Endodermal cell (in vitro differentiated cells): Measurements from ENCODE around the gene RASD1. TPM values are rescaled to one million over a fixed set of nuclear protein-coding genes. Genes with fewer than 3 reads are reported as not detected.
"Not testable (repeated sequence)": the region's sequence is repeated elsewhere in the genome, so short reads cannot be mapped to it uniquely, and the experiment has no call there.

Experiments
- DNase-seq: peaks from one replicate; pipeline ENCODE4 v3.0.0-alpha.2; 2017
- H3K27ac ChIP-seq: 2 replicates; pipeline ENCODE4 v1.5.1; 2013; ENCODE audit warnings: mild to moderate bottlenecking, low read depth, low read length, moderate library complexity
- H3K27me3 ChIP-seq: 2 replicates; pipeline ENCODE4 v1.6.1; 2013; ENCODE audit warnings: mild to moderate bottlenecking, low read length, moderate library complexity; ENCODE audit not compliant: insufficient read depth, control insufficient read depth, poor library complexity, severe bottlenecking
- H3K36me3 ChIP-seq: 2 replicates; pipeline ENCODE4 v1.7.0; 2013; ENCODE audit warnings: mild to moderate bottlenecking, low read length, moderate library complexity; ENCODE audit not compliant: control insufficient read depth, insufficient read depth
- H3K4me1 ChIP-seq: one replicate; pipeline ENCODE4 v1.7.0; 2013; ENCODE audit warnings: low read length; ENCODE audit not compliant: control insufficient read depth, insufficient read depth
- H3K4me3 ChIP-seq: 2 replicates; pipeline ENCODE4 v1.5.1; 2013; ENCODE audit warnings: mild to moderate bottlenecking, low read length, moderate library complexity
- H3K9ac ChIP-seq: 2 replicates; pipeline ENCODE4 v1.6.1; 2013; ENCODE audit warnings: mild to moderate bottlenecking, low read length, moderate library complexity; ENCODE audit not compliant: poor library complexity, severe bottlenecking; ENCODE audit errors: extremely low read depth
- H3K9me3 ChIP-seq: 2 replicates; pipeline ENCODE4 v1.6.1; 2013; ENCODE audit warnings: mild to moderate bottlenecking, low read length, moderate library complexity; ENCODE audit not compliant: control insufficient read depth
- H3K27ac Mint-ChIP-seq: 2 replicates; pipeline ENCODE4 v1.8.0; 2020; ENCODE audit warnings: mixed read lengths
- H3K27me3 Mint-ChIP-seq: 2 replicates; pipeline ENCODE4 v1.8.0; 2021; ENCODE audit warnings: mild to moderate bottlenecking, mixed read lengths; ENCODE audit not compliant: insufficient read depth
- H3K36me3 Mint-ChIP-seq: 2 replicates; pipeline ENCODE4 v1.8.0; 2020; ENCODE audit warnings: low read depth, mixed read lengths
- H3K4me1 Mint-ChIP-seq: 2 replicates; pipeline ENCODE4 v1.8.0; 2020; ENCODE audit warnings: mixed read lengths
- H3K4me3 Mint-ChIP-seq: 2 replicates; pipeline ENCODE4 v1.8.0; 2020; ENCODE audit warnings: mild to moderate bottlenecking, moderate library complexity, mixed read lengths
- H3K9me3 Mint-ChIP-seq: 2 replicates; pipeline ENCODE4 v1.8.0; 2020; ENCODE audit warnings: mild to moderate bottlenecking, mixed read lengths
- CTCF ChIP-seq: fragments of 200-600 bp; sonication (generic); conservative IDR thresholded peaks from 2 replicates; pipeline ENCODE4 v1.5.0; 2021; ENCODE audit warnings: antibody characterized with exemption, mild to moderate bottlenecking
- WGBS, 2 experiments: methylation state at CpG; one replicate each; pipeline versions ENCODE4 v1.1.5 to v1.1.7; 2013; ENCODE audit warnings: missing lambda C conversion rate in 2 of 2, mixed read lengths in 1 of 2; ENCODE audit not compliant: insufficient coverage in 1 of 2, insufficient read length in 1 of 2; 5-methylcytosine and 5-hydroxymethylcytosine counted together
- total RNA-seq, 2 donors: library from RNA; stranded (reverse); fragmentation: NEBNext Ultra II Directional in 1 of 2; extraction: Animal tissue kit (Norgen Biotek cat#: 25700) in 1 of 2; gene quantifications; 2 replicates in 1 of 2; 3 replicates in 1 of 2; pipeline ENCODE4 v1.2.1, GENCODE V29; 2021

RASD1 gene
- total RNA-seq, 2 donors from 2014 or later, result 1.9 to 2.5 TPM

- WGBS, 2 experiments, result 83 to 85% methylated on average over 3 to 5 of the region's 5 CpGs
- no peaks in the 10 kb centered on the region for H3K9me3 Mint-ChIP-seq
- Histone ChIP-seq H3K36me3 (no peaks in the 10 kb centered on the region), H3K27ac (no peak overlapping the region), H3K9me3 (no peaks in the 10 kb centered on the region), H3K27me3 (peaks cover 7% of the 10 kb centered on the region), H3K4me1 (no peaks in the 10 kb centered on the region), H3K4me3 (no peak overlapping the region), H3K9ac (no peak overlapping the region)
- no peaks in the 10 kb centered on the region for H3K36me3 Mint-ChIP-seq
- H3K4me3 Mint-ChIP-seq, result no peak overlapping the region
- peaks cover 23% of the 10 kb centered on the region for H3K27me3 Mint-ChIP-seq
- H3K27ac Mint-ChIP-seq, result no peak overlapping the region
- no peak for TF ChIP-seq CTCF
- DNase-seq, result no peak
- no peaks in the 10 kb centered on the region for H3K4me1 Mint-ChIP-seq
Observed at GRCh38 chr17:17467016-17467415, 29.2 kb downstream of the RASD1 start.

- Mint-ChIP-seq H3K9me3 (no peaks in the 10 kb centered on the region), H3K27me3 (peaks cover 23% of the 10 kb centered on the region)
Observed at GRCh38 chr17:17466511-17466910, 29.7 kb downstream of the RASD1 start.

GRCh38 chr17:17465878-17466277 is 30.3 kb downstream of the RASD1 start:
- H3K9me3 ChIP-seq, H3K4me1 ChIP-seq: not testable (repeated sequence)

More at GRCh38 chr17:17466511-17466910, 29.7 kb downstream of the RASD1 start:
- Histone ChIP-seq H3K4me1 (no peaks in the 10 kb centered on the region), H3K9ac (no peak overlapping the region), H3K4me3 (no peak overlapping the region), H3K36me3 (no peaks in the 10 kb centered on the region), H3K27ac (no peak overlapping the region), H3K27me3 (peaks cover 7% of the 10 kb centered on the region), H3K9me3 (no peaks in the 10 kb centered on the region)
- no peaks in the 10 kb centered on the region for H3K36me3 Mint-ChIP-seq
- no peak for DNase-seq
- no peak for TF ChIP-seq CTCF
- no peak overlapping the region for H3K4me3 Mint-ChIP-seq
- 53 to 65% methylated on average over 2 to 5 of the region's 5 CpGs for WGBS, 2 experiments
- H3K27ac Mint-ChIP-seq, result no peak overlapping the region
- no peaks in the 10 kb centered on the region for H3K4me1 Mint-ChIP-seq

GRCh38 chr17:17463821-17464220 is 32.4 kb downstream of the RASD1 start:
- Mint-ChIP-seq H3K4me1 (no peaks in the 10 kb centered on the region), H3K9me3 (peaks cover 8% of the 10 kb centered on the region), H3K4me3 (no peak overlapping the region), H3K36me3 (no peaks in the 10 kb centered on the region), H3K27me3 (peaks cover 23% of the 10 kb centered on the region), H3K27ac (no peak overlapping the region)
- Histone ChIP-seq H3K27ac (no peak overlapping the region), H3K4me3 (no peak overlapping the region), H3K4me1 (no peaks in the 10 kb centered on the region), H3K27me3 (peaks cover 7% of the 10 kb centered on the region), H3K9ac (no peak overlapping the region), H3K9me3 (no peaks in the 10 kb centered on the region), H3K36me3 (no peaks in the 10 kb centered on the region)
- no peak for DNase-seq
- no peak for TF ChIP-seq CTCF
- WGBS, 2 experiments, result 86 to 88% methylated on average over 6 of the region's 6 CpGs

More at GRCh38 chr17:17465878-17466277, 30.3 kb downstream of the RASD1 start:
- H3K4me3 ChIP-seq, H3K27ac Mint-ChIP-seq, H3K9me3 Mint-ChIP-seq, H3K36me3 Mint-ChIP-seq, H3K4me1 Mint-ChIP-seq, H3K27me3 ChIP-seq, H3K4me3 Mint-ChIP-seq, H3K27ac ChIP-seq, DNase-seq, H3K36me3 ChIP-seq, H3K9ac ChIP-seq: not testable (repeated sequence)
- H3K27me3 Mint-ChIP-seq, result peaks cover 23% of the 10 kb centered on the region
- WGBS, 2 experiments, result 86% methylated on average over 1 of the region's 1 CpG; no CpG with 5 or more reads in 1 of the 2 experiments
